ENCODE data around the gene C2orf49.
A peak's percentile ranks its signal among the peaks of the same experiment; 100 is the strongest.

Gene C2orf49

DNA sequence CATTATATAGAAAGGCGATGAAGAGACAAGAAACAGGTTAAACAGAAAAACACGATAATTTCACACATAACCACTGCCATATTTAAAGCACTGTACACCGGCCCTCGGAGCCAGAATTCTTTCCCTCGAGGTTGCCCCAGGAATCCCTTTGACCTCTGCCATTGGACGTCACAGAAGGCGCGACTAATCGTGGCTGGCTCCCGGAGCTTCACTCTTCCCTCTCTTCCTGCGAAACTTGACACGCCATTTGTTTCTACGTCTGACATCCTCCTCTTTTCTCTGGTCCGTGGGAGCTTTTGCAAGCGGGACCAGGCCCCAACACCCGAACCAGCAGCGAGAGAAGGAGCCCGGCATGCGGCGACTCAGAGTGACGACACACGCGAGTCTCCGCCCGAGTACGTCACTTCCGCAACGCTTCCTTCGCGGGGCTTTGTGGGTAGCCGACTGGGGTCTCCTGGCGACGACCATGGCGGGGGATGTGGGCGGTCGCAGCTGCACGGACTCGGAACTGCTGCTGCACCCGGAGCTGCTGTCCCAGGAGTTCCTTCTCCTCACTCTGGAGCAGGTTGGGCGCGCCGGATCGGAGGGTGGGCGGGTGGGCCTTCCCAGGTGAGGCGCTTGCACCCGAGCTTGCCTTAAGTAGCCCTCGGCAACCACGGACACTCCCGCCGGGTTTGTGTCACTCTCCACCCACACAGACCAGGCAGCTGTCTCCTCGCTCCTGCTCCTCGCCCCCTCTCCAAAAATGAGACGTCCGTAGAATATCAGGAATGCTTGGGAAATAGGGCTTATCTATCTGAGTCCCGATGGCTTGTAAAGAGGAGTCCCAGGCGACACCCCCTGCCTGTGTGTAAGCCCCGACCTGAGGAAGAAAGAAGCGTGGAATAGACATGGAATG is at the start of gene C2orf49:
TSS of gene C2orf49 (plus strand) at position 419 of the 898 bp plus-strand sequence. CDS start at position 467, 48 bp downstream.
- peak; percentile 79 to 83 for DNase-seq (ENCODE audit: low read depth in 2 of 2)

DNA sequence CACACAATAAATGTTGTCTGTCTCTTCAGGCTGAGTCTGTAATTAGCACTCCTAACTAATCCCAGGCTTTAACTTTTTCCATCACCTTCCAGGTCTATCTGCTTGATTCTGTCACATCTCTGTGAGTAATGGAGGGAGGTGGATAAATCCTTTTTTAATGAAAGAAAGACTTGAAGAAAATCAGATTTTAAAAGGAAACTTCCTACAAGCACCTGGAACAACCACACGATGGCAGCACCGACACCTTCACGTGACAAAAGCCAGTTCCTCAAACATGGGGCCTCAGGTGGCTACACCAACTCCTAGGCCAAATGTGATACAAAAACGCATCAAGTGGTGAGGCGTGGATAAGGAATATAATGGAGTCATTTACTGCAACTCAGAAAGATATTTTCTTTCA is 49.6 kb upstream of the C2orf49 start:
- DNase-seq (ENCODE audit: low read depth in 2 of 2), result peak in 1 of 2 donors; percentile 14

DNA sequence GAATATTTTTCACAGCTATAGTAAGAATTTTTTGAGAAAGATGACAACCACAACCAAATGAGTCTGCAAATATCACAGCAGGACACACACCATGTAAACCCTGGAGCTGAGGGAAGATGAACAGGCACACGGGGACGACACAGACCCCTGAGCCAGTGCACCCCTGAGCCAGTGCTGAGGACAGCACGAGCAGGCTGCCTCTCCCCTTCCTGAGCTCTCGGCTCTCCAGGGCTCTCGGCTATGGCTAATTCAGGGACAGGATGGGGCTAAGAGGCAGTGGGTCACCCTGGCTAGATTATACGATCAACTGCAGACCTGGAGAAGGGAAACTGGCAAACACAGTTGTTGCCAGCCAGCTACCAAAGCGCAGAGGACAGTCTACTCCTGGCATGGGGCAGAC is 49.2 kb upstream of the C2orf49 start:
- no peak for DNase-seq (ENCODE audit: low read depth in 2 of 2)

DNA sequence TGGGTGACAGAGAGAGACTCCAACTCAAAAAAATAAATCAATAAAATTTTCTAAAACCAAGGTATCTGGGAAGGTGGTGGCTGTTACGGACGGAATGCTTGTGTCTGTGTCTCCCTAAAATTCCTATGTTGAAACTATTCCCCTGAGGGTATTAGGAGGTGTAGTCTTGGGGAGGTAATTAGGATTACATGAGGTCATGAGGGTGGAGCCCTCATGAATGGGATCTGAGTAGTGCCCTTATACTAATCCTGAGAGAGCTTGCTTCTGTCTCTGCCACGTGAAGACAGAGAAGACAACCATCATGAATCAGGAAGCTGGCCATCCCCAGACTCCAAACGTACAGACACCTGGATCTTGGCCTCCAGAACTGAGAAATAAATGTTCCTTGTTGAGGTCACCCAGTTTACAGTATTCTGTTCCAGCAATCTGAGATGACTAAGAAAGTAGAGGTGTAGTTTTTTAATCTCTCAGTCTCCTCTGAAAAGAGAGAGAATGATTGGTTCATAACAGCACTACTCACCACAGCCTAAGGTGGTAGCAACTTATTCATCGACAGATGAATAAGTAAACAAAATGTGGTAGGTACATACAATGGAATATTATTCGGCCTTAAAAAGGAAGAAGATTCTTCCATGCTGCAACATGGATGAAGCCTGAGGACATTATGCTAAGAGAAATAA is 46.2 kb upstream of the C2orf49 start:
- DNase-seq (ENCODE audit: low read depth in 2 of 2), result no peak

DNA sequence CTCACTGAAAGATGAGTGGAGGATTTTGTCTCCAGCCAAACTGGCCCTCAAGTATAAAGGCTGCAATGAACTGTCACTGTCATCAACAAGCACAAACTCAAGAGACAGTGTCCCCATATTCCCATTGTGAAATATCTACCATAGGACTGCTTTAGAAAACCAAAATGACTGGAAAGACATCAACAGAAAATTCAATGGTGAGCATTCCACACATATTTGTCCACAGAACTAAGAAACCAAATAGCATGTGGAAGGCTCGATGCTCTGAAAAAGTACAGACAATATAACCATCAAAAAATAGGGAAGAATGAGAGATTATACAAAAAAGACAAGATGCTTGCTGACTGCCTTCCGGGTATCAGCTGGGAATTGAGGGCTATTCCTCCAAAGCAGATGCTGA is 45.4 kb upstream of the C2orf49 start:
- no peak for DNase-seq (ENCODE audit: low read depth in 2 of 2)

DNA sequence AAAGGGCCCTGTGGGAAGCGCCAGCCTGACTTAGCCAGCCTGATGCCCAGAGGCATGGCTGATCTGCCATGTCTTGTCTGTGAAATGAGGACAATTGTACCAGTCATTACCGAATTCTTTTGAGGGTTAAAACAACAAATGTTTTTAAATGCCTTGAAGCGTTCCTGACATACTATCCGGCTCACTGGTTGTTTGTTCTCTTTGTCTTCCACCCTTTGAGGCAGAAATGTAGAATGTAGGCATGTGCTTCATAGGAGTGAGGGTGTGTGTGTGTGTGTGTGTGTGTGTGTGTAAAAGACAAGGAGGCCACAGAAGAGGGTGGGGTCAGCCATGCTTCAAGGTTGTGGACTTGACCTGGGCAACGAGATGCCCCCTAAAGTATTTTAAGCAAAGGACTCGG is 43.3 kb upstream of the C2orf49 start:
- DNase-seq (ENCODE audit: low read depth in 2 of 2), result no peak

DNA sequence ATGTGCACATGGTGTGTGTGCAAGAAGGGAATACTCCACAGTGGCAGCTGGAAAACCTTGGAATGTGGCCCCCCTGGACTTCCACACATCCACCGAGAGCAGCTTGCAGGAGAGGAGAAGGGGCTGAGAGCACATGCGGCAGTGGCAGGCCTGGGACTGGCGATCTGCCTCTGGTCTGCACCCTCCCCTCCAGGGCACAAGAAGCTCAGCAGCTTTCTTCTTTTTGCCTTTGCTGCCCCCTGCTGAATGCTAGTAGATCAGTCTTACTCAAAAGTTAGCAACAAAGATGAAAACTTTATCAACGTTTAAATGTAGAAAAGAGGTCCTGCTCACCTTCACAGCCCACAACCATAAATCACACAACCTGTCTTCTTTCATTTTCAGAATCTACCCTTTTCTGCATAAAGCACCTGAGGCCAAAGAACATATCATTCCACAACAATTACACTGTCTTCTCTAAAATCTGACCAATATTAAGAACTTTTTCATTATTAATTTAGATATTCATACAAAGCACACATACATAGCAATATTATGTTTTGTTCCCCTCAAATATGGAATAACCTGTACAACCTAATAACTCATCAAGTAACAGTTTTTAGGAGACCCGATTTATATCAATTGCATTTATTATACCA is 42.4 kb upstream of the C2orf49 start:
- DNase-seq (ENCODE audit: low read depth in 2 of 2), result peak in 1 of 2 donors; percentile 1

DNA sequence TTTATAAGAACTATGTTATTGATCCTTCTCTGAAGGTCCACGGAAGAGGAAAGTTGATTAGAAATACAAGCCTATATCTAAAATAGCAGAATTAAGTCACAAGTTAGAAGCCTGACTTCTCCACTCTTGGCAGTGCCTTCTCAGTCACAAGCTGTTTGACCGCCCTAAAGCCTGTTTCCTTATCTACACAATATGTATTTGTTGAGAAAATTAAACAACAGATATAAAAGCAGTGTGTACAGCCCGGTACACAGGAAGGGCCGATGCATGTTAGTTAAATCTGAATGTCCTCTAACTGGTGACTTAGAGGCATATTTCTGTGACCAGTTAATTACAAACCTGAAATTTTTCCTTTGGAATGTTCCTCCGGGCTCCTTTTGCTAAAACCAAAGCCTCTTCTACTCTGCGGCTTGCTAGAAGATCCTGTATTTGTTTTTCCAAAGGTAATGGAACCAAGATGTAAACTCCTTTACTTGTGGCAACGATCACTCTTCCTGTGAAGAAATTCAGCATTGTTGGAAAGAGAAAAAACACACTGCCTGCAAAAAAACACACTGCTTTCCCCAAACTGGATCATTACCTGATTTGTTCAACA is 41.2 kb upstream of the C2orf49 start:
- no peak for DNase-seq (ENCODE audit: low read depth in 2 of 2)

DNA sequence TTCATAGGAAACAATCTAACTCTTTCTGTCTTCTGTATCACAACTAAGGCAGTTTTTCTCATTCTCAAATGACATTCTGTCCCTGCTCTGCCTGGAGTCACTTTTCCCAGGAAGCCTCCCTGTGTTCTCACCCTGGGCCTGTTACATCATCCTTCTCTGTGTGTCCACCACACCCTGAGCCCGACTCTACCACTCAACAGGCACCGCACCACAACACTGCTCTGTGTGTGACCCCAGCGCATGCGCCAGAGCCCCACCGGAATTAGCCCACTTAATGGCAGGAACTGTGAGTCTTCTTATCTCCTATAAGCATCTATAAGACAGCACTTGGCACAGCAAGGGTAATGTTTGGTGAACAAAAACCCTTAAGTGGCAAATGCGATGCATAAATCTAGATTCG is 40.1 kb upstream of the C2orf49 start:
- DNase-seq (ENCODE audit: low read depth in 2 of 2), result no peak

DNA sequence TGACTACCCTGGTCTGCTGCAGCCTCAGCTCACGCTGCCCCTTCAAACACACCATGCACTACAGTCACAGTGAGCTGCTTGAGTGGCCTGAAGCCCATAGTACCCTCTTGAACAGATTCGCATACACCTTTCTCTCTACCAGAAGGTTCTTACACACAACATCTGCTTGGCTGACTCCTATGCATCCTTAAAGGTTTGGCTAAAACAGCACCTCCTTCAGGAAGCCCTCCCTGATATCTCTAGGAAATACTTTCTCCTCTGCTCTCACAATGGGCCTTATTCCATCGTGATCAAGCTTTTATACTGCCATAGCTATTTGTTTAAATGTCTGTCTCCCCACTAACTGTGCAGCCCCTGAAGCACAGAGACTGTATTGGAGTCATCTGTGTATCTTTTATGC is 39.3 kb upstream of the C2orf49 start:
- no peak for DNase-seq (ENCODE audit: low read depth in 2 of 2)

DNA sequence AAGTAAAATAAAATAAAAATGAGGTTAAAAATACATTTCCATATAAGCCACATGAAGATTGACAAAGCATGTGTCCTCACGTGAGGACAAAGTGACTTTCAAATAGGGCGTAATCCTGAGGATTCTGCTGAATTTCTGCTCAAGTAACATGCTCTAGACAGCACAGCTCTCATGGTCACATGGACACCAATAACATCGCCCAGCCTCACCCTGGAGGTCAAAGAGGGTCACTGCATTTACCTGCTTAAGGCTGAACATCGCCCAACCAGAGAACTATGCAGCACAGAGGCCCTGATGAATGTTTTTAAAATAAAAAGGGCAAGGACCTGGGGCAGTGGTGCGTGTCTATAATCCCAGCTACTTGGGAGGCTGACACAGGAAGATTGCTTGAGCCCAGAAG is 38.0 kb upstream of the C2orf49 start:
- no peak for DNase-seq (ENCODE audit: low read depth in 2 of 2)

DNA sequence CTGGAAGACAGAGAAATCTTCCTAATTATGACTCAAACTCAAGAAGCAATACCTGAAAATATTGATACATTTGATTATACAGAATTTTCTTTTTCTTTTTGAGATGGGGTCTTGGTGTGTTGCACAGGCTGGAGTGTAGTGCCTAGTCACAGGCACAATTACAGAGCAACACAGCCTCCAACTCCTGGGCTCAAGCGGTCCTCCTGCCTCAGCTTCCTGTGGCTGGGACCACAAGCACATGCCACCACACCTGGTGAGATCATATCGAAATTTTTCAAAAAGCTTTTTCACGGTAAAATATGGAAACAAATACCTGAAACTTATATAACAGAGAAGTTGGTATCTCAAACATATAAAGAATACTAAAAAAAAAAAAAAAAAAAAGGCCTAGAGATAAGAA is 35.7 kb upstream of the C2orf49 start:
- no peak for DNase-seq (ENCODE audit: low read depth in 2 of 2)

DNA sequence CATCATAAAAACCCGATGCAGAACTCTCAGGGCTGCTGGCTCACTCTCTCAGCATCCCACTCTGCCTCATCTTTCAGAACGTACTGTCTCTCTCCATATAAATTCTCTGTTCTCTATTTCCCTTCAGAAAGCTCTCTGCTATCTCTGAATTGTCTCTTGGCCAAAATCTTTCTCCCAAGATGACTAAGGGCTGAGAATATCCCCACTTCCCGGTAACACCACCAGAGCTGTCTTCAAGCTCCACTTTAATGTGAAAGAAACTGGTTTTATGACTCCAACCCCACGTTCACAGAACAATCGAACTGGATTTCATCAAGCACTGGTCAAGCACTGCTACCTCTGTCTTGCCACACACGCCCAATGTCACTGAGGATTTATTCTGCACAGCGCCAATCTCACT is 30.2 kb upstream of the C2orf49 start:
- DNase-seq (ENCODE audit: low read depth in 2 of 2), result no peak

DNA sequence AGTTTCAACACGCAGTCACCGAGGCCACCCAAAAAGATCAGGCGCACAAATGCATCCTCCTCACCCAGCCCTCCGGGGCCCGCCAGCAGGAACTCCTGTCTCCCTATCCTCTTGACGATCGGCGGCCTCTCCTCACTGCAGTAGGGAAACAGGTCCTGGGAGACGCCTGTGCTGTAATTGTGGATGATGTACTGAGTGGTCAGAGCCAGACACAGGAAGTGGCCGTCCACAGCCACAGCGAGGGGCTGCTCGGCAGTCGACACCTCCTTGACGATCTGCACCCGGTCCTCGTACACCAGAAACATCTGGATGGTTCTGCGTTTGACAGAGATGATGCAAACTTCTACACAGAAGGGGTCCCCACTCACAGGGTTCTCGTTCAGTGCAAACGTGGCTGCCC is 29.8 kb upstream of the C2orf49 start:
- DNase-seq (ENCODE audit: low read depth in 2 of 2), result no peak

DNA sequence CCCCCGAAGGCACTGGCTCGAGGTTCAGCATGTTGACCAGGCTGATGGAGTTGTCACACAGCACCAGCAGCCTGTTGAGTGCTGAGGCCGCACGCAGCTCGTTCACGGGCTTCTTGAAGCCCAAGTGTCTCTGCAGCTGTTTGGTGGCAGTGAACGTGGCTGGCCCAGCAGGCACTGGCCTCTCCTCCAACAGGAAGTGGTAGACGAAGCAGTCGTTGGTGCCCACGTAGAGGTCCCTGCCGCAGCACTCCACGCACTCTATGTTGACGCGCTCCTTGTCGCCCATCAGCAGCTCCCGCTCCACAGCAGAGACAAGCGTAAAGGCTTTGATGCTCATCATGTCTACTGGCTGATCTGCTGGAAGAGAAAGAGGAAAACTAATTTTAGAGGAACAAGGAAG is 29.4 kb upstream of the C2orf49 start:
- DNase-seq (ENCODE audit: low read depth in 2 of 2), result no peak

DNA sequence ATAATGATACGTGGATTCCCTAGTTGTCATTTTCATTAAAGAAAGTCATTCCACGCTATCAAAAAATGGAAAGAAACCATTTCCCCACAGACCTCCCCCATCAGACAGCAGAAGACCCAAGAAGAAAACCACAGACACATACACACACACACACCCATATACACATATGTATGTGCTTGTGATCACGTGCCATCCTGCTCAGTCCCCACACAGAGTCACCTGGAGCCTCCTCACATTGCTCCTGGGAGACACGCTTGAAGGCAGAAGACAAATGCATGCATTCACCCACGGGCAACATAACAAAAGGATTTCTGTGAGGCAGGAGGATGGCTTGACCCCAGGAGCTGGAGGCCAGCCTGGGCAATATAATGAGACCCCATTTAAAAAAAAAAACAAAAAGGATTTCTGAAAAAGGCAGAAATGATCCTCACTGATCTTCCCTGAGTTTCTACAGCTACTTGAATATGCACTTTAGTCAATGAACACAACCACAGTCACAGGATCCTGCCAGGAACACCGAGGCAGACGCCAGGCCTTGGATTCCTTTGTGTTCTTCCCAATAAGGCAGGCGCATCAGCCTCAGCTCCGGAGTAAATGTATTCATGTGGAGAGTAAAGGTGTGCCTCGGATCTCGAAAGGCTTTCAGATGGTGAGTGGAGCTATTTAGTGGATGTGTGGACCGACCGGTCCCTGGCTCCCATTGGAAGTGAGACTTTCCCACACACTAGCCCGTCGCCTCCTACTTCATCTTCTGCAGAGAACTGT is 28.8 kb upstream of the C2orf49 start:
- DNase-seq (ENCODE audit: low read depth in 2 of 2), result no peak

DNA sequence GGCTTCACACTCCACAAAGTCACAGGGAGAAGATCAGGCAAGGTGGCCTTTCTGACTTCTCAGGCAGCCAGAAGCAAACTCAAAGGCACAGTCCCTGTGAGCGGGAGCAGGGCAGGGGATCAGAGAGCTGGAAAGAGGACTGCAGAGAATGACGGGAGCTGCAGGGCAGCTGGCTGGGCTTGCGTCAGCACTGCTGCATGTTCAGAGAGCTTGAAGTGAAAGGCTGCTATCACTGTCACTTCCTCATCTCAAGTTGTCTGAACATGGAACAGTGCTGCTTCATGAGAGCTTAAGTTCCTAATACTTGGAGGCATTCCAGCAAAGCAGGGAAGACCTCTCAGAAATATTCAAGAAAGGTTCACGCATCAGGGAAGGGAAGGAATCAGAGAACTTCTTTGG is 28.2 kb upstream of the C2orf49 start:
- no peak for DNase-seq (ENCODE audit: low read depth in 2 of 2)

DNA sequence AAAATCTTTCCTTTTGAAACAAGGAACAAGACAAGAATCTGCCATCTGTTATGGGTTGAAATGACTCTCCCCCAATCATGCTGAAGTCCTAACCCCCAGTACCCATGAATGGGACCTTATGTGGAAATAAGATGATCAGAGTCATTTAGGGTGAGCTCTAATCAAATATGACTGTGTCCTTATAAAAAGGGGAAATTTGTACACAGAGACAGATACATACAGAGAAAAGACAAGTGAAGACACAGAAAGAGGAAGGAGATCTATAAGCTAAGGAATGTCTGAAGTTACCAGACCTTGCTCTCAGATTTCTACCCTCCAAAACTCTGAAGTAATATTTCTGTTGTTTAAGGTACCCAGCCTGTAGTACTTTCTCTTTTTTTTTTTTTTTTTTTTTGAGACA is 23.5 kb upstream of the C2orf49 start:
- no peak for DNase-seq (ENCODE audit: low read depth in 2 of 2)

DNA sequence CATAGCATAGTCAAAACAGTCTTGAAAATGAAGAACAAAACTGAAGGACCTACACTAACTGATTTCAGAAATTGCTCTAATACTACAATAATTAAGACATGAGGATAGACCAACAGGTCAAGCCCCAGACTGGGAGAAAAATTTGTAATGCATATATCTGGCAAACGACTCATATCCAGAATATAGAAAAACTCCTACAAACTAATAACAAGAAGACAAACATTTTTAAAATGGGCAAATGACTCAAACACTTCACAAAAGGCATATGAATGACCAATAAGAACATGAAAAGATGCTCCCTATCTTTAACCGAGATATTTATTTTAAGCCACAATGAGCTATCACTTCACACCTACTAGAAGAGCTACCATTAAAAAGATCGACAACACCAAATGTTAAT is 22.0 kb upstream of the C2orf49 start:
- no peak for DNase-seq (ENCODE audit: low read depth in 2 of 2)

DNA sequence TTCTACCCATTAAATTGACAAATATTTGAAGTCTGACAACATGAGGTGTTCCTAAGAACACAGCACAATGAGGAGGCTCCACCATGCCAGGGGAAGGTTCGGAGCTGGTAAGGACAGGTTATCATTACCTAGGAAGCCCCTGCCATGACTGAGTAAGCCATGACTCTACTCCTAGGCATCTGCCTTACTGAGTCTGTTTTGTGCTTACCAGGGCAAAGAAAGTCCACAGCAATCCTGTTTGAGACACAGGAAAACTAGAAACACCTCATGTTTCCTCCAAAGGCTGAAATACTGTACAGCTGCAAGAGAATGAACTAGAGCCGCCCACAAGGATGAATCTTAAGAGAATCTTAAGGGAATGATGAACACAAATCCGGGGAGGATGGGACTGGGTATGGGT is 19.4 kb upstream of the C2orf49 start:
- no peak for DNase-seq (ENCODE audit: low read depth in 2 of 2)

DNA sequence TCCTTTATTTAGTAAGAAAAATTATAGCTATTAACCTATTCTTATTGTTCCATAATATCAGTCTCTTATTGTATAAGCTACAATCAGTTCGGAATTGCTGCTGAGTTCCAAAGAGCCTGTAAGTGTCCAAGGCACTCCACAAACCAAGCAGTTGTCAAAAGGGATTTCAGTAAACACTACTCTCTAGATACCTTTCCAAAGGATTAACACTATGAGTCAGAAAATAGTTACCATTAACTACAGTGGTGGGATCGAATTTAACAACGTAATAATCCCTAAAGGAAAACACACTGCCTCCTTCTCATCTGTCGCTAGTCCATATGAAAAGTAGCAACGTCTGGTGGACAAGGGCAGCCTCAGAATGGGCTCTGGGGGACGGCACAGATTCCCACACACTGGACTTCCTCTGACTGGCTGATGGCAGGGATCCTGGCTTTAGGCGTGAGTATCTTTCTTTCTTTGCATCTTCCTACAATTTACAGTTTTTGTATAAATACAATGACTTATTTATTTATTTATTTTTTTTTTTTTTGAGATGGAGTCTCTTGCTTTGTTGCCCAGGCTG is 16.6 kb upstream of the C2orf49 start:
- no peak for DNase-seq (ENCODE audit: low read depth in 2 of 2)
